Body of pancreas (tissue), 4 donors: ENCODE measurements around the gene HOXC6. TPM values are rescaled to one million over a fixed set of nuclear protein-coding genes. Genes with fewer than 3 reads are reported as not detected.

Experiments used
- ATAC-seq: fragments of 150-250 bp; one replicate; pipeline ENCODE4 v1.9.1; 2016
- DNase-seq, 4 donors: peaks; one replicate each; pipeline ENCODE4 v3.0.0-alpha.2; 2019
- H3K27ac ChIP-seq, 4 donors: fragments of 200-600 bp; sonication (generic); 1 replicate in 3 of 4; 2 replicates in 1 of 4; pipeline versions ENCODE4 v1.5.1 to v1.6.1; 2016 to 2019; ENCODE audit warnings: mild to moderate bottlenecking in 1 of 4, mixed read lengths in 1 of 4, moderate library complexity in 1 of 4
- H3K27me3 ChIP-seq, 2 donors: fragments of 200-600 bp; sonication (generic); one replicate each; pipeline ENCODE4 v1.6.0; 2016; ENCODE audit warnings: mild to moderate bottlenecking in 1 of 2
- H3K36me3 ChIP-seq, 2 donors: fragments of 200-600 bp; sonication (generic); replicated peaks in 1 of 2; 2 replicates each; pipeline ENCODE4 v1.5.1; 2016; ENCODE audit warnings: low read depth in 2 of 2; ENCODE audit not compliant: insufficient read depth in 1 of 2
- H3K4me1 ChIP-seq: fragments of 200-600 bp; sonication (generic); one replicate; pipeline ENCODE4 v1.6.0; 2016
- H3K4me3 ChIP-seq, 2 donors: fragments of 200-600 bp; sonication (generic); 1 replicate in 1 of 2; 2 replicates in 1 of 2; pipeline ENCODE4 v1.5.1; 2016 to 2019
- H3K9me3 ChIP-seq, 3 donors: fragments of 200-600 bp; sonication (generic); 1 replicate in 2 of 3; 2 replicates in 1 of 3; pipeline ENCODE4 v1.5.1; 2016
- CTCF ChIP-seq, 7 experiments: fragments of 450-650 bp in 4 of 7; fragments of 200-600 bp in 3 of 7; sonication (generic) in 3 of 7; IDR thresholded peaks; one replicate each; pipeline ENCODE4 v1.5.1; 2016 to 2019; ENCODE audit warnings: antibody characterized with exemption in 7 of 7
- POLR2A ChIP-seq, 3 donors: fragments of 450-650 bp; IDR thresholded peaks; one replicate each; pipeline ENCODE4 v1.6.1; 2016; ENCODE audit warnings: antibody characterized with exemption in 3 of 3, mild to moderate bottlenecking in 2 of 3
- WGBS, 2 donors: methylation state at CpG; one replicate each; pipeline ENCODE4 v1.1.5; 2017; 5-methylcytosine and 5-hydroxymethylcytosine counted together
- intact Hi-C: fragments of 100-400 bp; cut with DNase I; formaldehyde crosslinking; loops from one replicate; pipeline ENCODE4 v1.15.1; 2023
- total RNA-seq, 2 donors: library from RNA; depleted of rRNA; stranded (reverse); fragments of >200 nt; gene quantifications; one replicate each; pipeline ENCODE4 v1.1.0, GENCODE V29; 2016

HOXC6 gene
- total RNA-seq, 2 donors from 2014 or later, result not detected

DNA sequence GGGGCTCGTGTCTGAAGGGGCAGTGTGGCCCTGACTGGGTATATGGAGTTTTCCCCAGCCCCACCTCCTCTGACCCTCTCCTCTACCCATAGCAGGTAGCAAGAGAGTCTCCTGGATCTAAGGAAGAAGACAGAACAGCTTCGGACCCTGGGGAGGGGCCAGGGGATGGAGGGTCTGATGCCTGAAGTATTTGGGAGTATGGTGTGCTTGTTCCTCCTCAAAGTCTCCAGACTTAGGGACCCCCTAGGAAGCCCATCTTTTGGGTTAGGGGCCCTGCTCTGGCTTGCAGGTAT lies 20.0 kb upstream of the HOXC6 start:
- Histone ChIP-seq H3K36me3 (no peaks in the 10 kb centered on the region), H3K4me1 (peaks cover 17% of the 10 kb centered on the region), H3K4me3 (no peak overlapping the region), H3K9me3 (no peaks in the 10 kb centered on the region), H3K27ac (no peak overlapping the region), H3K27me3 (peaks cover 0 to 68% of the 10 kb centered on the region in 2 donors)
- ATAC-seq, result no peak
- intact Hi-C loops, result no loop called here
- TF ChIP-seq POLR2A (IDR thresholded peaks at IDR 0.05) (no peak), CTCF (IDR thresholded peaks at IDR 0.05) (no peak)
- 19 to 44% methylated on average over 2 of the region's 2 CpGs for WGBS, 2 donors
- no peak for DNase-seq

GRCh38 chr12:54009171-54010052 lies 18.8 kb upstream of the HOXC6 start:
- peaks cover 3 to 63% of the 10 kb centered on the region in 2 donors for H3K27me3 ChIP-seq
- peak in 1 of 4 donors; percentile 34 for DNase-seq

GRCh38 chr12:54010053-54010971 lies 17.9 kb upstream of the HOXC6 start:
- intact Hi-C loops, result no loop called here

More at GRCh38 chr12:54009171-54010052, 18.8 kb upstream of the HOXC6 start:
- Histone ChIP-seq H3K27ac (no peak overlapping the region), H3K36me3 (no peaks in the 10 kb centered on the region), H3K9me3 (no peaks in the 10 kb centered on the region), H3K4me3 (no peak overlapping the region), H3K4me1 (peaks cover 17% of the 10 kb centered on the region)
- ATAC-seq, result peak; percentile 48
- 1 to 4% methylated on average over 38 to 50 of the region's 51 CpGs for WGBS, 2 donors
- intact Hi-C loops, result no loop called here
- TF ChIP-seq POLR2A (IDR thresholded peaks at IDR 0.05) (no peak), CTCF (IDR thresholded peaks at IDR 0.05) (no peak)

GRCh38 chr12:54010972-54011664 lies 17.1 kb upstream of the HOXC6 start:
- Histone ChIP-seq H3K27ac (no peak overlapping the region), H3K27me3 (peaks cover 6 to 67% of the 10 kb centered on the region in 2 donors), H3K4me1 (peaks cover 14% of the 10 kb centered on the region), H3K4me3 (no peak overlapping the region), H3K36me3 (no peaks in the 10 kb centered on the region), H3K9me3 (no peaks in the 10 kb centered on the region)
- DNase-seq (no peak), ATAC-seq (no peak)
- intact Hi-C loops, result no loop called here
- TF ChIP-seq POLR2A (IDR thresholded peaks at IDR 0.05), result no peak
- no peak for TF ChIP-seq CTCF (IDR thresholded peaks at IDR 0.05)
- WGBS, 2 donors, result 5 to 7% methylated on average over 17 of the region's 17 CpGs

More at GRCh38 chr12:54010053-54010971, 17.9 kb upstream of the HOXC6 start:
- Histone ChIP-seq H3K27me3 (peaks cover 6 to 63% of the 10 kb centered on the region in 2 donors), H3K9me3 (no peaks in the 10 kb centered on the region), H3K27ac (no peak overlapping the region), H3K4me3 (no peak overlapping the region), H3K4me1 (peaks cover 17% of the 10 kb centered on the region), H3K36me3 (no peaks in the 10 kb centered on the region)
- ATAC-seq (no peak), DNase-seq (no peak)
- TF ChIP-seq POLR2A (IDR thresholded peaks at IDR 0.05), result no peak
- TF ChIP-seq CTCF (IDR thresholded peaks at IDR 0.05), result no peak
- WGBS, 2 donors, result 21 to 31% methylated on average over 10 of the region's 10 CpGs
